Measurements from ENCODE around the gene GSTO2.

Gene GSTO2

GRCh38 chr10:104254493-104255310 lies 14.3 kb upstream of the GSTO2 start, which contains the start of gene GSTO1:
Gene GSTO1 (plus strand): TSS chr10:104254892. CDS start chr10:104254929, 37 bp downstream.
- FAIRE-seq: no peak

- FAIRE-seq: no peak
Observed at GRCh38 chr10:104255311-104255981, 13.5 kb upstream of the GSTO2 start.

DNA sequence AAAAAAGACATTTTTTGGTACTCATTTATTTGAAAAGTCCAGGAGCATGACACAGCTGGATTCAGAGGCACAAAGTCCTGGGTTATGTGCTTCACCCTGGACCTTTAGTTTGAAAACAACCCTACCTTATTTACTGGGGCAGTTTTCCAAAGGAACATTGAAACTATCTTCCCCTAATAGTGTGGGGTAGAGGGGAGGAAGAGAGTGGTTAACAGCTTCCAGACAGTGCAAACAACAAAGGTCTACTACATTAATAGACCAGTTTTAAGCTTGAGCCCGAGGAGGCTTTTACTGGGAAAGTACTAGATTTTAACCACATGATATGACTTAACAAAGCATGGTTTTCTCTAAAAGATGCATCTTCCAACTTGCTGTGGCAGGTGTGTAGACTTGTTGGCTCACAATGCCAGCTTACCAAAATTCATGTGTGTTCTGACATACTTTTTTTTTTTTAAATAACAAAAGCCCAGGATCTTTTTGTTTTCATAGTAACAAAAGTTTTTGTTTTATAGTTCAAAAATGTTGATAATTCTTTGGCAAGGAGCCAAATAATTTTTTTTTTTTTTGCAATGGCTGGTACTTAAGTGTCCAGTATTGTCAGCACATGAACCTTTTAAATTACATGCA lies 12.5 kb upstream of the GSTO2 start:
- FAIRE-seq: no peak

GRCh38 chr10:104257235-104257634 lies 11.7 kb upstream of the GSTO2 start:
- no peak for FAIRE-seq

- no peak for FAIRE-seq
Observed at GRCh38 chr10:104258209-104258608, 10.8 kb upstream of the GSTO2 start.

DNA sequence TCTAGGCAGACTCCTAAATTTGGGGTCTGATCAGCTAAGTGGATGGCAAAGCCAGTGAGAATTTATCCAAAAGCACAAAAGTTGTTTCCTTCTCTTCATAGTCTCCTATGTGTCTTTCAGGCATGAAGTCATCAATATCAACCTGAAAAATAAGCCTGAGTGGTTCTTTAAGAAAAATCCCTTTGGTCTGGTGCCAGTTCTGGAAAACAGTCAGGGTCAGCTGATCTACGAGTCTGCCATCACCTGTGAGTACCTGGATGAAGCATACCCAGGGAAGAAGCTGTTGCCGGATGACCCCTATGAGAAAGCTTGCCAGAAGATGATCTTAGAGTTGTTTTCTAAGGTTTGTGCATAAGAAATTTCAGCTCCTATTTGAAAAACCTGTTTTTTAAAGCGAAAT lies 9.5 kb upstream of the GSTO2 start:
- no peak for FAIRE-seq

GRCh38 chr10:104259999-104260774 lies 8.8 kb upstream of the GSTO2 start:
- no peak for FAIRE-seq

GRCh38 chr10:104260775-104261115 lies 8.2 kb upstream of the GSTO2 start:
- no peak for FAIRE-seq

- no peak for FAIRE-seq
Observed at GRCh38 chr10:104262055-104262454, 6.9 kb upstream of the GSTO2 start.

DNA sequence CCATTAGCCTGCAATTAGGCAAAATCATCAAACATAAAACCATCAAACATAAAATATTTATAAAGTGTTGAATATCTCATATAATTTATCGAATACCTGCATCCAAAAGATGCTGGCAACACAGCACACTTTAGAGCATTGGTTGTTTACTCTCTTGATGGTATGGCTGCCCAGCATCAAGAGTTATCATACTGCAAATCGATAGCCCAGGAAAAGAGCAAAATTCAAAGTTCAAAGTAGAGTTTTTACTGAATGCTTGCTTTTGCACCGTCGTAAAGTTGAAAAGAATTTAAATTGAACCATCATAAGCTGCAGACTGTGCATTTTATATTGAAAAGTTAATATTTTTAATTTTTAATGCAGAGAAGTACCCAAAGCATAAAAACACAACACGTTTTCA lies 4.2 kb upstream of the GSTO2 start:
- no peak for FAIRE-seq

GRCh38 chr10:104267721-104268404 lies 1.1 kb upstream of the GSTO2 start:
- FAIRE-seq: no peak

DNA sequence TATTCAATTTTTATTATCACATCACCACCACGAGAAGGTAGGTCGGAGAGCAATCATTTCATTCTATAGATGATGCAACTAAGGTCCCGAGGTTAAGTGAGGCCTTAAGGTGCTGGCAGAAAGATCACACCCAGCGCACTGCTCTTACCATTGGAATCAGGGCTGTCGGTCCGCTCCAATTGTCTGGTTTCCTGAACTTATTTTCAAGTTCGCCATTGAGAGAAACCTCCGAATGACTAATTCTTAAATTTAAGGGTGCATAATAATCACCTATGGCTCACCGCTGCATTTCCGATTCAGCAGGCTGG lies 625 bp upstream of the GSTO2 start:
- no peak for FAIRE-seq

DNA sequence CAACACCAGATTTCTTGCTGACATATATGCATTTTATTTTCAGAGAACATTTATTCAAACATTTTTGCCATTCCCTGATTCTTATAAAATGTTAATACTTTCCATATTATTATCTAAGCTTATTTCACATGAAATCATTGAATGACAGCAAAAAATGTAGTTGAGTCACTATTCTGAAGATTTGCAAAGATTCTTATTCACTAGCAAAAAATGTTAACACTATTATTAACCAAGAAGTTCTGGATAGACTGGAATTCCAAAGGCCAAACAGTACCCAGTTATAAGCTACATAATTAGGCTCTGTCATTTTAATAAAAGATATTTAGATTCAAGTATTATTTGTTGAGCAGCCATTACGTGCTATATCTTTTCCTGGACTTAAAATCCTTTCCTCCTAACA lies 4.3 kb downstream of the GSTO2 start:
- FAIRE-seq: no peak

DNA sequence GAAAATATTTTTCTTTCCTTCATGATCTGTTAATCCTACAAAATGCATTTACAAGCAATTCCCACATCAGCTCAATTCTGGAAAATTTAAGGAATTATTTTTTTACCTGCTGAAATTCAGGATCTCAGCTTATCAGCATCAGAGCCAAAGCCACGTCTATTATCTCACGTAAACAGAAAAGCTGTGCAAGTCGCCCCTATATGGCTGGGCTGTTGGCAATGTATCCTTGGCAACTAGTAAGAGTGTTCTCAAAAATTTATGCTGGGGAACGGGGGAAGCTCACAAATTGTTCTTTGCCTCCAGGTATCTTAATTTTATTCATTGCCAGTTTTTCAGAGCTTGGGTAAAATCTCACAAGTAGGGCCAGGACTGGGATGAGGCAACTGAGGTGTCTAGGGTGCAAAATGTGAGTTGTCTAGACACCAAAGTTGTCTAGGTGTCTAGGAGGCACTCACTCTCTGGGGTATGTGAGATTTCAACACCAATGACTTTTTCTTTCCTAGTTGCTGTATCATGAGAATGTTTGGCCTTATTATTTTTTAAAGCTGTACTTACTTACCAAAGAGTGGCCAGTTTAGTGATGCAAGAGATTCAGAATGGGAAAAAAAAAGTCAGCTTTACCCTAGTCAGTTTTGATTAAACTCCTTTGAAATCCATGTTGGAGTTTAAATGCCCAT lies 5.1 kb downstream of the GSTO2 start:
- FAIRE-seq: no peak

DNA sequence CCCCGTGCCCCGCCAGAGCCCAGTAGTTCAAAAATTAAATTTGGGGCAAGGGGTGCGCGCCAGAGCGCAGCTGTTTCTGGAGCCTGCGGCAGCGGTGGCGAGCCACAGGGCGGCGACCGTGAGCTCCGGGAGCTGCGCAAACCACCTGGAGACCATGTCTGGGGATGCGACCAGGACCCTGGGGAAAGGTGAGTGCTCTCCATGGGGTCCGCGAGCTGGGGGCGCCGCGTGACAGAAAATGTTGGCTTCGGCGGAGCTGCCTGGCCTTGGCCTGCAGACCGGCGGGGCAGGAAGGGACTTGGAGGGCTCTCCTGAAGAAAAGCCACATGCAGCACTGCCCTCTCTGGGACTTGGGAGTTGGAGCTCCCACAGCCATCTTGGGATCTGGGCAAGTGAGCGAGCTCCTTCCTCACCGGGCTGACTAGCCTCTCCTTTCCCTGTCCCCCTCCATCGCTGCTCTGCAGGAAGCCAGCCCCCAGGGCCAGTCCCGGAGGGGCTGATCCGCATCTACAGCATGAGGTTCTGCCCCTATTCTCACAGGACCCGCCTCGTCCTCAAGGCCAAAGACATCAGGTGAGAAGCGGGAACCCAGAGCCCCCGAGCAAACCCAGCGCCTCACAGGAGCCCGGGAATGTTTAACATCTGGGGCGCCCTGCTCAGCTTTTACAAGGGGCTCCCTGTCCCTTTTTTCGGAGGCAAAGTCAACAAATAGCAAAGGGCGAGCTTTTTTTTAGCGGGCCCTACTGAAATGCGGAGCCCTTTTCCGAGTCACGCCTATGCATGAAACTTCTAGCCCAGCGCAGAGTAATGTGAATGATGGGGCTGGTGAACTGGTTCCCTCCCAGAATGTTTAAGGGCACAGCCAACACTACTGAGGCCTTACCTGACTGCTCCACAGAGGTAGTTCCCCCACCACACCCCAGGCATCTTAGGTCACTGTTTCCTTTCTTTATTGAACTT lies 6.1 kb downstream of the GSTO2 start:
- FAIRE-seq: no peak

- no peak for FAIRE-seq
Observed at GRCh38 chr10:104276192-104276591, 7.2 kb downstream of the GSTO2 start.

- FAIRE-seq: no peak
Observed at GRCh38 chr10:104277785-104278184, 8.8 kb downstream of the GSTO2 start.

DNA sequence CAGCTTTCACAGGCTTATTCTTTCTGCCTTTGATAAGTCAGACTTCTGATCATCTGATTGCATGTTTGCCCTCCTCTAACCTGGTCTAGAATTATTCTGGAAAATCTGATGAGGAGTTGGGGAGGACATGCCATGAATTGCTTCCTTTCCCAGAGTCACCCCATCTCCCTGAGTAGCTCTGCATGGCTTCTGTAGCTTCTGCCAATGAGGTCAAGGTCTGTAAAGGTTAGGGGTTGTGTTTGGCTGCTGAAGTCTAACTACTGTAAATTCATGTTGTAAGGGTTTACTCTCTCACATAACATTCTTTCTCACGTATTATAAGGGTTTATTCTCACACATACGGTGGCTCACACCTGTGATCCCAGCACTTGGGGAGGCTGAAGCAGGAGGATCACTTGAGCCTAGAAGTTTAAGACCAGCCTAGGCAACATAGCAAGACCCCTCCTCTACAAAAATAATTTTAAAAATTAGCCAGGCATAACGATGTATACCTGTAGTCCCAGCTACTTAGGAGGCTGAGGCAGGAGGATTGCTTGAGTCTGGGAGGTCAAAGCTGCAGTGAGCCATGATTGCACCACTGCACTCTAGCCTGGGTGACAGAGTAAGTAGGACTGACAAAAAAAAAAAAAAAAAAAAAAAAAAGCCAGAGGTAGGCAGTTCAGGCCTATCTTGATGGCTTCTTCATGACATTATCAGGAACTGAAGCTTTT lies 10.7 kb downstream of the GSTO2 start:
- FAIRE-seq: no peak

DNA sequence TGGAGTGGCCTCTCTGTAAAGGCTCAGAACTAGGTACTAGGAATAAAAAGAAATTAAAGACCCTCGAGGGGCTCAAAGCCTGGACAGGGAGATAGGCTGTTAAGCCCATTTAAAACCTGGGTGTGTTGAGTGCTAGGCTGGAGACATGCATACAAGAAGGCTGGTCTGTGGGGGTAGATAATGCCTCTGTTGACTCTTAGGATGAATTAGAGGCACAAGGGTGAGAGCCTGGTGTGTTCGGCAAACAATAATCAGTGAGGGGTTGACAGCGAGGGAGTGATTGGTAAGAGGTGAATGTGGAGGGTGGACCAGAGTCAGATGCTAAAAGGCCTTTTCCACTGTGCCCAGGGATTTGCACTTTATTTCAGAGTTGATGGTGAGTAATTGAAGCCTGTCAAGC lies 12.7 kb downstream of the GSTO2 start:
- FAIRE-seq: no peak

- no peak for FAIRE-seq
Observed at GRCh38 chr10:104284846-104285245, 15.9 kb downstream of the GSTO2 start.
